Stimulated activated naive CD8-positive, alpha-beta T cell treated with anti-CD3 and anti-CD28 coated beads, Interleukin-15, Interleukin-2, amounts not matched to agents 100 ng/mL and 50 ng/mL, for 24 hours (primary cell): ENCODE measurements around the gene P2RY8.
"Not testable (repeated sequence)": the region's sequence is repeated elsewhere in the genome, so short reads cannot be mapped to it uniquely, and the experiment has no call there.

ENCODE experiments used
- H3K27ac Mint-ChIP-seq: one replicate; pipeline ENCODE4 v1.8.0; 2021; ENCODE audit warnings: mild to moderate bottlenecking, mixed read lengths
- H3K27me3 Mint-ChIP-seq: one replicate; pipeline ENCODE4 v1.8.0; 2021; ENCODE audit warnings: mixed read lengths
- H3K36me3 Mint-ChIP-seq: one replicate; pipeline ENCODE4 v1.8.0; 2021; ENCODE audit warnings: low read depth, mixed read lengths
- H3K4me1 Mint-ChIP-seq: one replicate; pipeline ENCODE4 v1.8.0; 2021; ENCODE audit warnings: low read depth, mixed read lengths
- H3K4me3 Mint-ChIP-seq: one replicate; pipeline ENCODE4 v1.8.0; 2021; ENCODE audit warnings: mild to moderate bottlenecking, mixed read lengths
- H3K9me3 Mint-ChIP-seq: one replicate; pipeline ENCODE4 v1.8.0; 2021; ENCODE audit warnings: mixed read lengths

P2RY8 gene

GRCh38 chrX:1488745-1489144, 48.2 kb downstream of the P2RY8 start:
- Mint-ChIP-seq H3K9me3 (peaks cover 3% of the 10 kb centered on the region), H3K27me3 (no peaks in the 10 kb centered on the region), H3K4me1 (peaks cover 31% of the 10 kb centered on the region), H3K36me3 (peaks cover 32% of the 10 kb centered on the region), H3K27ac (no peak overlapping the region), H3K4me3 (no peak overlapping the region)

- Mint-ChIP-seq H3K4me1 (peaks cover 32% of the 10 kb centered on the region), H3K27ac (no peak overlapping the region), H3K4me3 (no peak overlapping the region), H3K27me3 (no peaks in the 10 kb centered on the region), H3K36me3 (peaks cover 32% of the 10 kb centered on the region), H3K9me3 (peaks cover 3% of the 10 kb centered on the region)
Measured at GRCh38 chrX:1488141-1488540, 48.8 kb downstream of the P2RY8 start.

- no peak overlapping the region for H3K4me3 Mint-ChIP-seq
- H3K9me3 Mint-ChIP-seq = peaks cover 3% of the 10 kb centered on the region
- no peak overlapping the region for H3K27ac Mint-ChIP-seq
- peaks cover 32% of the 10 kb centered on the region for H3K36me3 Mint-ChIP-seq
- peaks cover 32% of the 10 kb centered on the region for H3K4me1 Mint-ChIP-seq
- H3K27me3 Mint-ChIP-seq = no peaks in the 10 kb centered on the region
Measured at GRCh38 chrX:1487401-1487800, 49.6 kb downstream of the P2RY8 start.

GRCh38 chrX:1486749-1487361, 50.1 kb downstream of the P2RY8 start:
- Mint-ChIP-seq H3K4me1 (peaks cover 32% of the 10 kb centered on the region), H3K36me3 (peaks cover 30% of the 10 kb centered on the region), H3K27ac (no peak overlapping the region)

GRCh38 chrX:1486177-1486576, 50.8 kb downstream of the P2RY8 start:
- H3K36me3 Mint-ChIP-seq = peaks cover 23% of the 10 kb centered on the region
- no peaks in the 10 kb centered on the region for H3K27me3 Mint-ChIP-seq
- no peak overlapping the region for H3K4me3 Mint-ChIP-seq
- H3K9me3 Mint-ChIP-seq = no peaks in the 10 kb centered on the region
- no peak overlapping the region for H3K27ac Mint-ChIP-seq
- H3K4me1 Mint-ChIP-seq = peaks cover 34% of the 10 kb centered on the region

More at GRCh38 chrX:1486749-1487361, 50.1 kb downstream of the P2RY8 start:
- no peak overlapping the region for H3K4me3 Mint-ChIP-seq
- no peaks in the 10 kb centered on the region for H3K27me3 Mint-ChIP-seq
- peaks cover 3% of the 10 kb centered on the region for H3K9me3 Mint-ChIP-seq

- Mint-ChIP-seq H3K9me3 (no peaks in the 10 kb centered on the region), H3K27me3 (no peaks in the 10 kb centered on the region), H3K4me3 (no peak overlapping the region), H3K4me1 (peaks cover 46% of the 10 kb centered on the region), H3K27ac (no peak overlapping the region), H3K36me3 (peaks cover 26% of the 10 kb centered on the region)
Measured at GRCh38 chrX:1485033-1485432, 52.0 kb downstream of the P2RY8 start.

- H3K9me3 Mint-ChIP-seq = no peaks in the 10 kb centered on the region
- H3K4me1 Mint-ChIP-seq = peaks cover 50% of the 10 kb centered on the region
- H3K27me3 Mint-ChIP-seq = no peaks in the 10 kb centered on the region
- H3K4me3 Mint-ChIP-seq = no peak overlapping the region
- peaks cover 30% of the 10 kb centered on the region for H3K36me3 Mint-ChIP-seq
- no peak overlapping the region for H3K27ac Mint-ChIP-seq
Measured at GRCh38 chrX:1484638-1485019, 52.4 kb downstream of the P2RY8 start.

- H3K27ac Mint-ChIP-seq = peak overlapping the region; percentile 78
- no peak overlapping the region for H3K4me3 Mint-ChIP-seq
- peaks cover 31% of the 10 kb centered on the region for H3K36me3 Mint-ChIP-seq
- peaks cover 3% of the 10 kb centered on the region for H3K9me3 Mint-ChIP-seq
- H3K4me1 Mint-ChIP-seq = peaks cover 56% of the 10 kb centered on the region
- H3K27me3 Mint-ChIP-seq = no peaks in the 10 kb centered on the region
Measured at GRCh38 chrX:1483843-1484637, 52.9 kb downstream of the P2RY8 start.

GRCh38 chrX:1482530-1482928, 54.5 kb downstream of the P2RY8 start:
- Mint-ChIP-seq H3K4me3 (peak overlapping the region; percentile 84), H3K36me3 (peaks cover 31% of the 10 kb centered on the region), H3K4me1 (peaks cover 68% of the 10 kb centered on the region), H3K27ac (peak overlapping the region; percentile 96)
- not testable (repeated sequence) for H3K27me3 Mint-ChIP-seq, H3K9me3 Mint-ChIP-seq

- H3K27ac Mint-ChIP-seq = peak overlapping the region; percentile 96
- peaks cover 3% of the 10 kb centered on the region for H3K9me3 Mint-ChIP-seq
Measured at GRCh38 chrX:1481636-1482529, 55.1 kb downstream of the P2RY8 start.

GRCh38 chrX:1480082-1480785, 56.8 kb downstream of the P2RY8 start:
- Mint-ChIP-seq H3K27ac (peak overlapping the region; percentile 96), H3K27me3 (no peaks in the 10 kb centered on the region), H3K4me3 (peak overlapping the region; percentile 59), H3K4me1 (peaks cover 79% of the 10 kb centered on the region), H3K9me3 (peaks cover 7% of the 10 kb centered on the region), H3K36me3 (peaks cover 30% of the 10 kb centered on the region)

More at GRCh38 chrX:1481636-1482529, 55.1 kb downstream of the P2RY8 start:
- H3K4me3 Mint-ChIP-seq = peak overlapping the region; percentile 84
- H3K27me3 Mint-ChIP-seq = no peaks in the 10 kb centered on the region
- peaks cover 29% of the 10 kb centered on the region for H3K36me3 Mint-ChIP-seq
- peaks cover 74% of the 10 kb centered on the region for H3K4me1 Mint-ChIP-seq

GRCh38 chrX:1477801-1478458, 59.1 kb downstream of the P2RY8 start:
- Mint-ChIP-seq H3K4me3 (no peak overlapping the region), H3K36me3 (peaks cover 52% of the 10 kb centered on the region)

GRCh38 chrX:1477229-1477628, 59.8 kb downstream of the P2RY8 start:
- Mint-ChIP-seq H3K4me3 (no peak overlapping the region), H3K27me3 (no peaks in the 10 kb centered on the region), H3K9me3 (peaks cover 17% of the 10 kb centered on the region), H3K27ac (peak overlapping the region; percentile 6), H3K4me1 (peaks cover 84% of the 10 kb centered on the region), H3K36me3 (peaks cover 54% of the 10 kb centered on the region)

More at GRCh38 chrX:1477801-1478458, 59.1 kb downstream of the P2RY8 start:
- Mint-ChIP-seq H3K27ac (peak overlapping the region; percentile 31), H3K4me1 (peaks cover 83% of the 10 kb centered on the region), H3K27me3 (no peaks in the 10 kb centered on the region), H3K9me3 (peaks cover 17% of the 10 kb centered on the region)

GRCh38 chrX:1476682-1477081, 60.3 kb downstream of the P2RY8 start:
- Mint-ChIP-seq H3K9me3 (peaks cover 17% of the 10 kb centered on the region), H3K4me3 (no peak overlapping the region), H3K27ac (no peak overlapping the region), H3K4me1 (peaks cover 84% of the 10 kb centered on the region), H3K27me3 (no peaks in the 10 kb centered on the region), H3K36me3 (peaks cover 60% of the 10 kb centered on the region)
